SW 1271 (cell line): Measurements from ENCODE around the gene SIRPD.
A peak's percentile ranks its signal among the peaks of the same experiment; 100 is the strongest.
"Not testable (repeated sequence)": the region's sequence is repeated elsewhere in the genome, so short reads cannot be mapped to it uniquely, and the experiment has no call there.

Experiments
- DNase-seq, 2 experiments: peaks; one replicate each; lab custom pipeline; 2025; lab: John Stamatoyannopoulos, UW

Gene SIRPD

GRCh38 chr20:1557605-1558004, at the start of gene SIRPD:
Gene SIRPD (minus strand): TSS chr20:1557705. CDS start chr20:1557653, 52 bp downstream.
- no peak for DNase-seq

DNA sequence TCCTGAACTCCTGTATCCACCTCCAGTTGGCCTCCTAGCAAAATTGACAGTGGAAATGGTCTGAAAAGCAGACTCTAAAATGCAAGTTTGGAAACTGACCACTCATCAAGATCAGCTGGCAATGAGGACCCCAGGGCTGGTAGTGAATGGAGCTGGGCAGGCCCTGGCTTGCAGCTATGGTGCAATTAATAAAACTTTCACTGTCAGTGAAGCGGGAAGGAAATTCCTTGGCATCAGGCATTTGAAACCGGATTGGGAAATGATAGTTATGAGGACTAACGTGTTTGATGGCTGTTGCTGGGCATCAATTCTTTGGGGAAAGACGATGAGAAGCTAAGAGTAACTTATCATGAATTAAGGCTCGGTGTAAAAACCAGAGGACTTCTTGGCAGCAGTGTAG, 43.2 kb upstream of the SIRPD start:
- DNase-seq, result no peak

DNA sequence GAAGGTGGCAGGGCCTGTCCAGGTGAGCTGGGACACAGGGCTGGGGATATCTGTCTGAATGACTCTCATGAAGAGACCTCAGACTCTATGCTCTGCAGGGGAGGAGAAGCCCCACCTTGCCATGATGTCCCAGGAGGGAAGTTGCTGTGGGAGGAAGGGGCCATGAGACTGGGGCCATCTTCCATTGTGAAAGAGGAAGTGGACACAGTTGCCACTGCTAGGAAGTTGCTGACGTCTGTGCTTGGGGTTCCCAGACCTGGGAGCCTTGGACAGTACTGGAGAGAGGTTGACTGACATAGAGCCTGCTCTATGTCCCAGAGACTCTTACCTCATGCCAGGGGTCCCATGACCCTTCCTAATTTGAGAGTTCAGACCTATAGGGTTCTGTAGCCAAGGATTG, 37.8 kb upstream of the SIRPD start:
- no peak for DNase-seq

- DNase-seq, result no peak
These were observed 31.3 kb upstream of the SIRPD start for GRCh38 chr20:1588533-1589460.

- no peak for DNase-seq
These were observed 30.5 kb upstream of the SIRPD start for GRCh38 chr20:1587781-1588532.

DNA sequence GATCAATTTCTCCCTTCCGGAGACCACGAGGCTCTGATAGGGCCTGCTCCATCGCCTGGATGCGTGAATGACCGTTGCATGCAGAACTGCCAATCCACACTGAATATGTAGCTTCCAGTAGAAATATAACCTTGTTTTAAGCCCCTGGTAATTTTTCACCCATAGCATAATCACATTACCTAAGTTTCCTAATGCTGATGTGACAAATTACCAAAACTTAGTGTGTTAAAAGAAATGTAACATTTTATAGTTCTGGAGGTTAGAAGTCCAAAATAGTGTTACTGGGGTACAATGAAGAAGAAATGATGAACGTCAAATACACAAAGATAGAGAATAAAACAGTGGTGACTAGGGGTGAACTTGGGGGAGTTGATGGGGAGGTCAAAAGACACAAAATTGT, 22.0 kb upstream of the SIRPD start:
- DNase-seq, result no peak

GRCh38 chr20:1577906-1578305, 20.4 kb upstream of the SIRPD start:
- no peak for DNase-seq

DNA sequence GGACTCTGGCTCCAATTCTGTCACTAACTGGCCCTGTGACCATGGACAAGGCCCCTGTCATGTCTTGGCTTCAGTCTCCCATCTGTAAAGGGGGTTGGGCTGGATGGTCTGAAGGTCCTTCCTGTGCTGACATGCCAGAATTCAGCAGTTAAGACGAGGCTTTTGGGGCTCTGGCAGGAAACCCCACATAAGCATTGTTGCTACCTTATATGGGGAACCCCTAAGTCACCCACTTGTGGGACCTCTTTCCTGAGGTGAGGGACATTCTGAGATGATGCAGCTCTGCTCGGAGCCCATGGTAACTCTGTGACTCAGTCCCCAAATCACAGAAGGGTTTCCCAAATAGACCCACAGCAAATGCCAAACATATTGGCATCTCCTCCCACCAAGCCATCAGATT, 19.8 kb upstream of the SIRPD start:
- DNase-seq, result not testable (repeated sequence)

DNA sequence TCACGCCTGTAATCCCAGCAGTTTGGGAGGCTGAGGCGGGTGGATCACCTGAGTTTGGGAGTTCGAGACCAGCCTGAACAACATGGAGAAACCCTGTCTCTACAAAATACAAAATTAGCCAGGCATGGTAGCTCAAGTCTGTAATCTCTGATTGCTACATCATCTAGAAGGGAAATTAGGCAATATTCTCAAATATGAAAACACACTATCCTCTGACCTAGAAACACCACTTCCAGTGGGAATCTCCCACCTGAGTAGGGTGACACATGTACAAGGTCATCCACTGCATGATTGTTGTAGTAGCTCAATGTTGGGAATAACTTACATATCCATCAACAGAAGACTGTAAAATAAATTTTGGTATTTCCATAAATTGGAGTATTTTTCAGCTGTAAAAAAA, 19.1 kb upstream of the SIRPD start:
- no peak for DNase-seq

DNA sequence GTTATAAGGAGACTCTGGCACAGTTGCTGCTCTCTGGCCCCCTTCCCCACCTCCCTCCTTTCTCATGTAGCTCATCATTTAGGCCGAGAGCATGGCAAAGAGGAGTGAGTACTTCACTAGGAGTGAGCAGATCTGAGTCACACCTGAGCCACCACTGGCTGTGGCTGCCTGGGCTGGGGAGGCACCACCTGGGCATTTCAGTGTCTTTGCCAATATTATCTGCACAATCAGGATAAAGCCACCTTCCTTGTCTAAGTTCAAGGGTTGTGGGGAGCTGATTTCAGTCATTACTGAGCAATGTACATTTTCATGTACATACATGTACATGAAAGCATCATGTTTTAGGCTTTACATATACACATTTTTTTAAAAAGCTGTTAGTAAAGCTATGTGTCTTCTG, 18.5 kb upstream of the SIRPD start:
- DNase-seq, result not testable (repeated sequence)

DNA sequence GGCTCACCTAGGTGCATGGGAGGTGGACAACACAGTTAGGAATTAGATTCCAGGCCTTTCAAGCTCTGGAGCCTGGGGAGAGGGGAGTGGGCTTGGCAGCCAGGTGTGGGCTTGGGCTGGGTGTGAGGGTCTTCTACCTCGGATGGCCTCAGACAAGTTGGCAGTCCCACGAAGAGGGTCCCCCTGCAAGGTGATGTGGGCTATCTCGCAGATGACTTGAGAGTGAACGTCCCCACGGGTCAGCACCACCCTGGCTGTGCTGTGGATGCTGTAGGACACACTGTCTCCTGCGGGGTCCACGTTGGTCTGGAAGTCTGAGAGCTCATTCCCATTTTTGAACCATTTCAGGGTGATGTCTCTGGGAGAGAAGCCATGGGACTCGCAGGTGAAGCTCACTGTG, 14.1 kb upstream of the SIRPD start:
- DNase-seq, result not testable (repeated sequence)

GRCh38 chr20:1569415-1569881, 11.9 kb upstream of the SIRPD start:
- peak in 1 of 2 experiments; percentile 30 for DNase-seq

DNA sequence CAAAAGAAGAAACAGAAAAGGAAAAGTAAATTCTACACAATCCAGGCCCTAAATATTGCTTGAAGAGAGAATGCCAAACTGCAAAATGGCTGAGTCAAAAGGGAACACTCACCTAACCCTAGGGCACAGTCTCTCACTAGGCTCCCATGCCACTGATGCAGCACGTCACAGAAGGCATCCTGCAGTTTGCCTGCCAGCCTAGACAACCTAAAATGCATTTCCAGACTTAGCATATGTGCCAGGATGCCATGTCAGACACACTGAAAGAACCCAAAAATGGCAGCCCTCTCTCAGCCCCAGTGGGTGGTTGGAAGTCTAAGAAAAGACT, 10.6 kb upstream of the SIRPD start:
- no peak for DNase-seq

DNA sequence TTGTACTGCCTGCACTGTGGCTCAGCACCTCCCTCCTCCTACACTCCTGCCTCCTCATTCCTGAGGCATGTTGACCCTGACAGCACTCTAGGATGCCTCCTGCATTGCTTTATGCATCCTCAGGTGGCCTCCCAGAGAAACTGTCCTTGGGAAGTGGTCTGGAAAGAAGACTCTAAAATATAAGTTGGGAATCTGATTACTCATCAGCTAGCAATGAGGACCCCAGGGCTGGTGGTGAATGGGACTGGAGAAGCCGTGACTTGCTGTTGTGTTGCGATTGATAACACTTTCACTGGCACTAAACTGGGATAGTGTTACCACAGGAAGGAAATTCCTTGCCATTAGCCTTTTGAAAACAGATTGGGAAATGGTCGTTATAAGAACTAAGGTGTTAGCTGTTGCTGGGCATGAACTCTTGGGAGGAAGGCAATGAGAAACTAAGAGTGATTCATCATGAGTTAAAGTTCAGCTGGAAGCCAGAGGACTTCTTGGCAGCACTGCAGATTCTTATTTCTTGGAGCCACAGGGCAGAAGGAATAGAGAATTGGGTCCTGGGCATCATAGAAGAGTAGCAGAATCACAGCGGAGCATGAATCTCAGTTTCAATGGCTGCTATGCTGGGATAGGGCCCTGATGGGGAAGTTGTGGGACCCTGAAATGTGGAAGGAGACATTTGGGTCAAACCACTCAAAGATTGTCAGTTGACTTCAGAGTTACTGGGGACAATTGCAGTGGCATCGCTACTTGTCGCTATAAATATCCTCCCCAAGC, 10.1 kb upstream of the SIRPD start:
- DNase-seq, result peak in 1 of 2 experiments; percentile 67

- DNase-seq, result no peak
These were observed 9.2 kb upstream of the SIRPD start for GRCh38 chr20:1566701-1567100.

DNA sequence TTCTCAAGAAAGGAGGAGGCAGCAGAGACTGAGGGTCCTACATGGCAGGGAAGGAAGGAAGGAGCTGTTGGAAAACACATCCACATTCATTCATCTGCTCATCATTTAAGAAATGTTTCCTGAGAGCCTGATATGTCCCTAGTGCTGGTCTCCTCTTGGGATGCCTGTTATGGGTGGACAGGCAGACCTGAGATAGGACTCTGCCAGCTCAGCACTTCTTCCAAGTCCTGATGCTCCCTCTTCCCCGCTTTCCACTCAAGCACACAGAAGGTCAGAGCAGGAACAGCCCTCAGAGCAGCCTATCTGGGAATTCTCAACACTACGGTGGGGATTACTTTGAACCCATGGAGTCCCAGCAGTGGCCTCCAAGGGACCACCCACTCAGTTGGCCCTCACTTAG, 8.0 kb upstream of the SIRPD start:
- no peak for DNase-seq

GRCh38 chr20:1563598-1563997, 6.1 kb upstream of the SIRPD start:
- DNase-seq, result no peak

GRCh38 chr20:1562622-1563021, 5.1 kb upstream of the SIRPD start:
- DNase-seq, result no peak

DNA sequence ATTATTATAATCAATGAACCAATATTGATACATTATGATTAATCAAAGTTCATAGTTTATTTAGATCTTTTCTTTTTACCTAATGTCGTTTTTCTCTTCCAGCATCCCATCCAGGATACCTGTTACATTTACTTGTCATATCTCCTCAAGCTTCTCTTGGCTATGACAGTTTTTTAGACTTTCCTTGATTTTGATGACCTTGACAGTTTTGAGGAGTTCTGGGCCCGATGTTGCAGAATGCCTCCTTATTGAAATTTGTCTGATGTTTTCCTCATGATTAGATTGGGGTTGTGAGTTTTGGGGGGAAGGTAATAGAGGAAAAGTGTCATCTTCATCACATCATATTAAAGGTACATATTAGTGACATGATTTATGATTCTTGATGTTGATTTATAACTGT, 3.8 kb upstream of the SIRPD start:
- DNase-seq, result no peak

DNA sequence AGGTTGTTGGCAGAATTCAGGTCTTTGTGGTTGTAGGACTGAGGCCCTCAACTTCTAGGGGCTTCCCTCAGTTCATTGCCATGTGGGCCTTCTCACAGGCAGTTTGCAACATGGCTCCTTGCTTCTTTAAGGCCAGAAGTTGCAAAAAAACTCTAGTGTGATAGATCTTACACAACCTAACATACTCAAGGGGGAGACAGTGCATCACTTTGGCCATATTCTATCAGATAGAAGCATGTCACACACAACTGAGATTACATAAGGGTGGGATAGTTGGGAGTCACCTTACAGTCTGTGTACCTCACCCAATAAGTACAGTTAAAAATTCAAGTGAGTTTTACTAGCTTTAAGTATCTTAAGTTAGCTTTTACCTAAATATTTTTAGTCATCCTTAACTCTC, 1.6 kb downstream of the SIRPD start:
- DNase-seq, result no peak

DNA sequence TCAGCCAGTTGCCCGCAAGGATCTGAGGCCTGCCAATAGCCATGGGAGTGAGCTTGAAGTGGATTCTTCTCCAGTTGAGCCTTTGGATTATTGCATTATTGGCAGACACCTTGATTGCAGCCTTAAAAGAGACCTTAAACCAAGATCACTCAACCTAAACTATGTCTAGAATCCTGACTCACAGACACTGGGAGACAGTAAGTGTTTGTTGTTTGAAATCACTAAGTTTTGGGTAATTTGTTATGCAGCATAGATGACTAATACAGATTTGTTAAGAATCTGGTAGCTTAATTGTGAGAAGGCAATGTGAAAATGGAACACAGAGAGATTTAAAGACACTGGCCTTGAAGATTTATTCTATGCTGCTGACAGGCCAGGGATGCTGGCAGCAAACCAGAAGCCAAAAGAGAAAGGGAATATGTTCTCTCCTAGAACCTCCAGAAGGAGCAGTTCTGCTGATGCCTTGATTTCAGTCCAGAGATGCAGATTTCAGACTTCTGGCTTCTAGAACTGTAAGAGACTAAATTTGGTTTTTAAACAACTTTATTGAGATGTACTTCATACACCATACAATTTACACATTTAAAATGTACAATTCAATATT, 17.6 kb downstream of the SIRPD start:
- no peak for DNase-seq

GRCh38 chr20:1538655-1539054, 18.9 kb downstream of the SIRPD start:
- no peak for DNase-seq
